G401 (cell line): ENCODE data around the gene KPNA2. TPM values are rescaled to one million over a fixed set of nuclear protein-coding genes. Genes with fewer than 3 reads are reported as not detected.
"Not testable (repeated sequence)": the region's sequence is repeated elsewhere in the genome, so short reads cannot be mapped to it uniquely, and the experiment has no call there.

Experiments
- DNase-seq: peaks from one replicate; pipeline ENCODE4 v3.0.0-alpha.2; 2015; ENCODE audit warnings: low spot score
- in situ Hi-C: cut with HindIII; loops from 2 replicates; pipeline ENCODE4 v1.10.0; 2016; ENCODE audit warnings: low sequenced_read_pairs, mixed read lengths
- total RNA-seq: library from RNA; depleted of rRNA; stranded (reverse); fragments of >200 nt; shearing (Covaris generic); gene quantifications from 2 replicates; pipeline ENCODE4 v1.2.3, GENCODE V29; 2014

Gene KPNA2
- total RNA-seq, 1 experiment from 2014 or later: 199 TPM

- in situ Hi-C loops: no loop called here
- no peak for DNase-seq
Measured at GRCh38 chr17:68019336-68019674, 16.2 kb upstream of the KPNA2 start.

- in situ Hi-C loops: no loop called here
- DNase-seq: peak; percentile 96
Measured at GRCh38 chr17:68019675-68020408, 15.7 kb upstream of the KPNA2 start.

GRCh38 chr17:68020409-68020756 is 15.2 kb upstream of the KPNA2 start:
- DNase-seq: no peak
- in situ Hi-C loops: no loop called here

- in situ Hi-C loops, DNase-seq: not testable (repeated sequence)
Measured at GRCh38 chr17:68020791-68021190, 14.7 kb upstream of the KPNA2 start.

DNA sequence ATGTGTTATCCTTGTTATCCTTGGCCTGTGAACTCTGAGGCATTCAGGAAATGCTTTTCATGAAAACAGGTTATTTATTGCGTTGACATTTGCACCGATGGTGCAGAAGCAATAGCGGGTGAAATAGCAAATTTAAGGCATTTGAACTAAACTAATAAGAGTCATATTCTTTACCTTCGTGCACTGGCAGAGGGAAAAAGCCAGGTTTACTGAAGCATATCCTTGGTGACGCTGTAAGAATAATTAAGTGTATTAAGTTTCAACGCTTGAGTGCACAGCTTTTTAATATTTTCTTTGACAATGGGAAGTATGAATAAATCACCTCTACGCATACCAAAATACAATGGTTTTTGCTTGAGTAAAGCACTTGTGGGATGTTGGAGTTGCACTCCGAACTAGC is 13.6 kb upstream of the KPNA2 start:
- DNase-seq: no peak
- in situ Hi-C loops: no loop called here

- in situ Hi-C loops, DNase-seq: not testable (repeated sequence)
Measured at GRCh38 chr17:68022547-68022946, 13.0 kb upstream of the KPNA2 start.

DNA sequence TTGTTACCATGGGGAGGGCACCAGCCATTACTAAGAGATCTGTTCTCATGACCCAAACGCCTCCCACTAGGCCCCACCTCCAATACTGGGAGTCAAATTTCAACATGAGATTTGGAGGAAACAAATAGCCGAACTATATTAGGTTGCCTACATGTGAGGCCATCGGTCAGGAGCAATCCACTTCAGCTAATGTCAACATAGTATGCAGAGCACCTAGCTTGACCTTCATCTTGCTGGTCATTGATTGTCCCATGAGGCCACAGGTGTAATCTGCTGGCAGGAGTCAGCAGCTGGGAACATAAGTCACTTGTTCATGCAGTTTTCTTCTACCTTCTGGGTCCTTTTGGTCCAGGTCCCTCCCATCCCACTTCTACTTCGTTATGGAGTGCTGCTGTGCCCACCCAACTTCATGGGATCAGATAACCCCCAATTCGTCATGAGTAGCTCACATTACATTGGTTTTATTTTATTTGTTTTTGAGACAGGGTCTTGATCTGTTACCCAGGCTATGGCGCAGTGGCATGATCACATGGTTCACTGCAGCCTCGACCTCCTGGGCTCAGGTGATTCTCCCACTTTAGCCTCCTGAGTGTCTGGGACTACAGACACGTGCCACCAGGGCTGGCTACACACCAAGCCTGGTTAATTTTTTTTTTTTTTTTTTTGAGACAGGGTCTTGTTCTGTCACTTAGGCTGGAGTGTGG is 5.9 kb upstream of the KPNA2 start:
- DNase-seq: no peak
- in situ Hi-C loops: no loop called here

DNA sequence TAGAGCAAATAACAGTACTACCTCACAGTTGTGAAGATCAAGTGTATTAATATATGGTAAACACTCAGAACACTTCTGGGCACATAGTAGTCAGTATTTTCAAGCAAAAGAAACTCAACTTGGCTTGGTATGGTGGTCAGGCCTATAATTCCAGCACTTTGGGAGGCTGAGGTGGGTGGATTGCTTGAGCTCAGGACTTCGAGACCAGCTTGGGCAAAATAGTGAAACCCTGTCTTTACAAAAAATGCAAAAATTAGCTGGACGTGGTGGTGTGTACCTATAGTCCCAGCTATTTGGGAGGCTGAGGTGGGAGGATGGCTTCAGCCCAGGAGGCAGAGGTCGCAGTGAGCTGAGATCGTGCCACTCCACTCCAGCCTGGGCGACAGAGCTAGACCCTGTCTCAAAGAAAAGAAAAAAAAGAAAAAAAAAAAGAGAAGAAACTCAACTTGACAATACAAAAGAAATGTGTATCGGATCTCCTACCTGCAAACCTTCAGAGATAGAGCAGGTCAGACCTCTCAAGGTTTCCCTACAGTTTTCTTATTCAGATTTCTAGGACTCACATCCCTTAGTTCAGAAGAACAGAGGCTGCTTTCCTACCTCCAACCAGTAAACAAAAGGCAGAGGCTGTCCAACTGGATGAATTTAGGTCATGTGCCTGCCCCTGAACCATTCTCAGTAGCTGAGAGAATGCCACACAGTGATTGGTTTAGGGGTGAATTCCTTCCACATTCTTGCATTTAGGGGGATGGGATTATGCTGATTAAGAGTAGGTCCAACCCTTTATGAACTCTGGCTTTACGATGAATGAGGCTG is 1.7 kb upstream of the KPNA2 start:
- in situ Hi-C loops: no loop called here
- peak; percentile 78 for DNase-seq

GRCh38 chr17:68034452-68034776 is 1.1 kb upstream of the KPNA2 start:
- no peak for DNase-seq
- in situ Hi-C loops: no loop called here

DNA sequence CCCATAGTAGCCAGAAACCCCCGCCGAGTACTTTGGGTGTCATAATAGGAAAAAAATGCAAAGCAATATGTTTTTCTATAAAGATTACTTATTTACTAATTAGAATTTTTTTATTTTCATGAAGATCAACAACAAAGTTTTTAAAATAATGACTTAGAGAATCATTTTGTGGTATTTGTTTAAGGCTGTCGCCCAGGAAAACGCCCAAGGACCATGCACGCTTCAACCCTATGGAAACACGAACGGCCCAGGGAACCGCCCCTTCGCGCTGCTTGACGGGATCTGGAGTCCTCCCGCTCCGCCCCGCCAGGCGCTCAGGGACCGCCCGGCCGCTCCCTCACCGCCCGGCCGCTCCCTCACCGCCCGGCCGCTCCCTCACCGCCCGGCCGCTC is 408 bp upstream of the KPNA2 start:
- in situ Hi-C loops: no loop called here
- DNase-seq: no peak

- in situ Hi-C loops: no loop called here
- DNase-seq: no peak
Measured at GRCh38 chr17:68036304-68037147, 991 bp downstream of the KPNA2 start.

GRCh38 chr17:68047153-68047846 is 11.8 kb downstream of the KPNA2 start:
- in situ Hi-C loops: no loop called here
- no peak for DNase-seq

GRCh38 chr17:68047890-68048542 is 12.5 kb downstream of the KPNA2 start:
- in situ Hi-C loops: not testable (repeated sequence)
- peak; percentile 57 for DNase-seq

DNA sequence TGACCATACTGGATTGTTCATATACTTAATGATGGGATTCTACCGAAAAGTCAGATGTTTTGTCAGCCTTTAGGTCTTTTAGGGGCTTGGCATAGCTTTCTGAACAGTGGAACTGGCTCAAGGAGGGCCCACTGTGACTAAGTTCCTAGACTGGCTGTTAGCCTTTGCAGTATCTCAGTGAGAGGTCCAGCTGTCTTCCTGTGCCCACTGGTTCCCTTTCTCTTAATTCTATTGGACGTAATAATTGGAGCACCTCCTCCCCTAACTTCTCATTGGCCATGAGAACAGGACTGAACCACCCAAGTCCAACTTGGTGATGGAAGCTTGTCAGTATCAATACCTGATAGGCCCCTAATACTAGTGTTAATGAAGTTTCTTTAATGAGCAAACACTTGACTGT is 13.5 kb downstream of the KPNA2 start:
- in situ Hi-C loops: no loop called here
- DNase-seq: peak; percentile 36

DNA sequence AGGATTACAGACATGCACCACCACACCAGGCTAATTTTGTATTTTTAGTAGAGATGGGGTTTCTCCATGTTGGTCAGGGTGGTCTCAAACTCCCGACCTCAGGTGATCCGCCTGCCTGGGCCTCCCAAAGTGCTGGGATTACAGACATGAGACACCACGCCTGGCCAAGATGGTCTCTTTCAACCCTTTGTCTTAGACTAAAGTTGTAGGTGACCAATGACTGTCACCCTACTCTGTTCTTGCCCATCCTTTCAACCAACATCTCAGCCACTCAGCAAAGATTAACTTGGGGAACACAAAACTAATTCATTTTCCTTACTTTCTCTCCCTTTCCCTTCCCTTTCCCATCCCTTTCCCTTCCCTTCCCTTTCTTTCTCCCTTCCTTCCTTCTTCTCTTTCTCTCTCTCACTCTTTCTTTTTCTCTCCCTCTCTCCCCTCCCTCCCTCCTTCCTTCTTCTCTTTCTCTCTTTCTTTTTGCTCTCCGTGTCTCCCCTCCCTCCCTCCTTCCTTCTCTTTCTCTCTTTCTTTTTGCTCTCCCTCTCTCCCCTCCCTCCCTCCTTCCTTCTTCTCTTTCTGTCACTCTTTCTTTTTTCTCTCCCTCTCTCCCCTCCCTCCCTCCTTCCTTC is 14.4 kb downstream of the KPNA2 start:
- DNase-seq, in situ Hi-C loops: not testable (repeated sequence)

DNA sequence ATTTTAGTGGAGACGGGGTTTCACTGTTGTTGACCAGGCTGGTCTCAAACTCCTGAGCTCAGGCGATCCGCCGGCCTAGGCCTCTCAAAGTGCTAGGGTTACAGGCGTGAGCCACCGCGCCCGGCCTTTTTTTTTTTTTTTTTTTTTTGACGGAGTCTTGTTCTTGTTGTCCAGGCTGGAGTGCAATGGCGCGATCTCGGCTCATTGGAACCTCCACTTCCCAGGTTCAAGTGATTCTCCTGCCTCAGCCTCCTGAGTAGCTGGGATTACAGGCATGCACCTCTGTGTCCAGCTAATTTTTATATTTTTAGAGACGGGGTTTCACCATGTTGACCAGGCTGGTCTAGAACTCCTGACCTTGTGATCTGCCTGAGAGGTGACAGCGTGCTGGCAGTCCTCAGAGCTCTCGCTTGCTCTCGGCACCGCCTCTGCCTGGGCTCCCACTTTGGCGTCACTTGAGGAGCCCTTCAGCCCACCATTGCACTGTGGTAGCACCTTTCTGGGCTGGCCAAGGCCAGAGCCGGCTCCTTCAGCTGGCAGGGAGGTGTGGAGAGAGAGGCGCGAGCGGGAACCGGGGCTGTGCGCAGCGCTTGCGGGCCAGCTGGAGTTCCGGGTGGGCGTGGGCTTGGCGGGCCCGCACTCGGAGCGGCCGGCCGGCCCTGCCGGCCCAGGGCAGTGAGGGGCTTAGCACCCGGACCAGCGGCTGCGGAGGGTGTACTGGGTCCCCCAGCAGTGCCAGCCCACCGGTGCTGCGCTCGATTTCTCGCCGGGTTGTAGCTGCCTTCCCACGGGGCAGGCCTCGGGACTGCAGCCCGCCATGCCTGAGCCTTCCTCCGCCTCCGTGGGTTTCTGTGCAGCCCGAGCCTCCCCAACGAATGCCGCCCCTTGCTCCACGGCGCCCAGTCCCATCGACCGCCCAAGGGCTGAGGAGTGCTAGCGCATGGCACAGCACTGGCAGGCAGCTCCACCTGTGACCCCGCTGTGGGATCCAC is 16.1 kb downstream of the KPNA2 start:
- DNase-seq, in situ Hi-C loops: not testable (repeated sequence)

DNA sequence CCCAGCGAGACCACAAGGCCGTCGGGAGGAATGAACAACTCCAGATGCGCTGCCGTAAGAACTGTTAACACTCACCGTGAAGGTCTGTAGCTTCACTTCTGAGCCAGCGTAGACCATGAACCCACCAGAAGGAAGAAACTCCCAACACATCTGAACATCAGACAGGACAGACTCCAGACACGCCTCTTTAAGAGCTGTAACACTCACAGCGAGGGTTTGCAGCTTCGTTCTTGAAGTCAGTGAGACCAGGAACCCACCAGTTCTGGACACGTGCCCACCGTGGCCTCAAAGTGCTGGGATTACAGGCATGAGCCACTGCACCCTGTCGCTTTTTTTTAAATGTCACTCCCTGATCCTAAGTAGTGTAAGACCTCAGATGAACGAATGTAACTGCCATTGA is 17.3 kb downstream of the KPNA2 start:
- DNase-seq: no peak
- in situ Hi-C loops: no loop called here
